Eye (tissue), 1 donor: Measurements from ENCODE around the gene EIF4E1B.
A peak's percentile ranks its signal among the peaks of the same experiment; 100 is the strongest.

Experiments used
- DNase-seq: peaks from one replicate; pipeline ENCODE4 v3.0.0-alpha.2; 2015

Gene EIF4E1B

GRCh38 chr5:176692839-176693476 lies 62.5 kb downstream of the EIF4E1B start:
- DNase-seq, result peak; percentile 57

- DNase-seq, result no peak
These were observed 63.0 kb downstream of the EIF4E1B start for GRCh38 chr5:176693477-176693851.

DNA sequence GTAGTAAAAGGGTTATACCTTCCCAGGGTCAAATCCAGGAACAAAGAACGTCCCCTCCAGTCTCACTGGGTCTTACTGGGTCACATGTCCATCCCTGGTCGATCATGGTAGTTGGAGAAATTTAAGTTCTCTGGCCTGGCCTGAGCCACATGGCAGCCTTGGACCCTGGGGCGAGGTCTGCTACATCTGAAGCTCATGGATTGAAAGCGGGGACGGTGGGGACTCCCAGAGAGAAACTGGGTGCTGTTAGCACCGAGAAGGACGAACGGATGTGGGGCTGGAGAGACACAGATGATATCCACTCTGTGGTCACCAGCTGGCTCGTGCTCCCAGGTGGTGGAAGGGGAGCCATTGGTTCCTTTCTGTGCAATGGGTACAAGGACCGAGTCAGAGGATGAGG lies 63.7 kb downstream of the EIF4E1B start:
- no peak for DNase-seq

DNA sequence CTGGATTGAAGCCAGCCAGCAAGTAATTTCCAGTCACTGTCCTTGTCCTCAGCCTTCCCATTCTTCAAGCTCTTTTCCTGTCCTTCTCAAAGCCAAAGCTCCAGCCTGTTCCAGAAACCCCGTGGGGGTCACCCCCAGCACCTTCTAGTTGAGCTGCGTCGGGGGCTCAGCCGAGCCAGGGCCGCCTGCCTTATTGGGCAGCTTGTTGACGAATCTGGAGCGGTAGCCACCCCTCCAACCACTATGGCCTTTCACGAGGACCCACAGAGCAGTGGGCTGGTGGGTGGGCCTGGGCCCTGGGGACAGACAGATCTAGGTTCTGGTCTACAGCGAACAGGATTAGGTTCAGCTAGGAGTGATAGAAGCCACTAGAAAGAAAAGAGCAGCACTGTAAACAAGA lies 64.2 kb downstream of the EIF4E1B start:
- no peak for DNase-seq

- DNase-seq, result no peak
These were observed 64.6 kb downstream of the EIF4E1B start for GRCh38 chr5:176695073-176695472.
